Measurements from ENCODE around the gene DNAH14. TPM values are rescaled to one million over a fixed set of nuclear protein-coding genes. Genes with fewer than 3 reads are reported as not detected.

The DNAH14 gene
- total RNA-seq, 6 donors from 2014 or later, result 2.1 to 26.5 (median 12.9) TPM

GRCh38 chr1:224911217-224911616 is 18.3 kb upstream of the DNAH14 start:
- Histone ChIP-seq H3K4me3 (no peak overlapping the region), H3K36me3 (no peaks in the 10 kb centered on the region), H3K27me3 (no peaks in the 10 kb centered on the region), H3K9me3 (peaks cover 0 to 18% (median 9%) of the 10 kb centered on the region in 4 donors), H3K4me1 (no peaks in the 10 kb centered on the region), H3K27ac (no peak overlapping the region)
- DNase-seq (no peak), ATAC-seq (ENCODE audit: low FRiP score in 2 of 2) (no peak)
- TF ChIP-seq, protein P1, sequence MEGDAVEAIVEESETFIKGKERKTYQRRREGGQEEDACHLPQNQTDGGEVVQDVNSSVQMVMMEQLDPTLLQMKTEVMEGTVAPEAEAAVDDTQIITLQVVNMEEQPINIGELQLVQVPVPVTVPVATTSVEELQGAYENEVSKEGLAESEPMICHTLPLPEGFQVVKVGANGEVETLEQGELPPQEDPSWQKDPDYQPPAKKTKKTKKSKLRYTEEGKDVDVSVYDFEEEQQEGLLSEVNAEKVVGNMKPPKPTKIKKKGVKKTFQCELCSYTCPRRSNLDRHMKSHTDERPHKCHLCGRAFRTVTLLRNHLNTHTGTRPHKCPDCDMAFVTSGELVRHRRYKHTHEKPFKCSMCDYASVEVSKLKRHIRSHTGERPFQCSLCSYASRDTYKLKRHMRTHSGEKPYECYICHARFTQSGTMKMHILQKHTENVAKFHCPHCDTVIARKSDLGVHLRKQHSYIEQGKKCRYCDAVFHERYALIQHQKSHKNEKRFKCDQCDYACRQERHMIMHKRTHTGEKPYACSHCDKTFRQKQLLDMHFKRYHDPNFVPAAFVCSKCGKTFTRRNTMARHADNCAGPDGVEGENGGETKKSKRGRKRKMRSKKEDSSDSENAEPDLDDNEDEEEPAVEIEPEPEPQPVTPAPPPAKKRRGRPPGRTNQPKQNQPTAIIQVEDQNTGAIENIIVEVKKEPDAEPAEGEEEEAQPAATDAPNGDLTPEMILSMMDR (IDR thresholded peaks at IDR 0.05), result no peak
- no peak for TF ChIP-seq POLR2A (IDR thresholded peaks at IDR 0.05)
- TF ChIP-seq EP300 (IDR thresholded peaks at IDR 0.05), result no peak
- no peak for TF ChIP-seq POLR2AphosphoS5 (IDR thresholded peaks at IDR 0.05)

- no peak for ATAC-seq (ENCODE audit: low FRiP score in 2 of 2)
- Histone ChIP-seq H3K27ac (no peak overlapping the region), H3K27me3 (no peaks in the 10 kb centered on the region), H3K36me3 (no peaks in the 10 kb centered on the region), H3K4me1 (no peaks in the 10 kb centered on the region), H3K4me3 (no peak overlapping the region), H3K9me3 (peaks cover 0 to 18% (median 9%) of the 10 kb centered on the region in 4 donors)
- 82 to 84% methylated on average over 1 of the region's 1 CpG for WGBS, 2 donors
- no peak for TF ChIP-seq POLR2AphosphoS5 (IDR thresholded peaks at IDR 0.05)
- TF ChIP-seq EP300 (IDR thresholded peaks at IDR 0.05), result no peak
- TF ChIP-seq, protein P1 (IDR thresholded peaks at IDR 0.05), result no peak
- no peak for TF ChIP-seq POLR2A (IDR thresholded peaks at IDR 0.05)
- DNase-seq, result no peak
Measured at GRCh38 chr1:224914292-224914900, 15.1 kb upstream of the DNAH14 start.

- TF ChIP-seq EP300 (IDR thresholded peaks at IDR 0.05) (no peak), POLR2AphosphoS5 (IDR thresholded peaks at IDR 0.05) (no peak), POLR2A (IDR thresholded peaks at IDR 0.05) (no peak)
- TF ChIP-seq, protein P1 (IDR thresholded peaks at IDR 0.05), result no peak
- Histone ChIP-seq H3K27me3 (no peaks in the 10 kb centered on the region), H3K27ac (no peak overlapping the region), H3K4me1 (no peaks in the 10 kb centered on the region), H3K36me3 (no peaks in the 10 kb centered on the region), H3K4me3 (no peak overlapping the region), H3K9me3 (peaks cover 0 to 5% (median 0%) of the 10 kb centered on the region in 4 donors)
- 83 to 97% methylated on average over 4 of the region's 4 CpGs for WGBS, 2 donors
- ATAC-seq (ENCODE audit: low FRiP score in 2 of 2), result no peak
- no peak for DNase-seq
Measured at GRCh38 chr1:224919508-224919907, 10.0 kb upstream of the DNAH14 start.

- no peak for DNase-seq
- Histone ChIP-seq H3K9me3 (no peaks in the 10 kb centered on the region), H3K4me3 (no peak overlapping the region), H3K4me1 (no peaks in the 10 kb centered on the region), H3K36me3 (no peaks in the 10 kb centered on the region), H3K27ac (no peak overlapping the region), H3K27me3 (no peaks in the 10 kb centered on the region)
- TF ChIP-seq EP300 (IDR thresholded peaks at IDR 0.05), result no peak
- no peak for TF ChIP-seq POLR2AphosphoS5 (IDR thresholded peaks at IDR 0.05)
- TF ChIP-seq, protein P1 (IDR thresholded peaks at IDR 0.05), result no peak
- no peak for TF ChIP-seq POLR2A (IDR thresholded peaks at IDR 0.05)
- ATAC-seq (ENCODE audit: low FRiP score in 2 of 2), result no peak
Measured at GRCh38 chr1:224920930-224921329, 8.5 kb upstream of the DNAH14 start.

DNA sequence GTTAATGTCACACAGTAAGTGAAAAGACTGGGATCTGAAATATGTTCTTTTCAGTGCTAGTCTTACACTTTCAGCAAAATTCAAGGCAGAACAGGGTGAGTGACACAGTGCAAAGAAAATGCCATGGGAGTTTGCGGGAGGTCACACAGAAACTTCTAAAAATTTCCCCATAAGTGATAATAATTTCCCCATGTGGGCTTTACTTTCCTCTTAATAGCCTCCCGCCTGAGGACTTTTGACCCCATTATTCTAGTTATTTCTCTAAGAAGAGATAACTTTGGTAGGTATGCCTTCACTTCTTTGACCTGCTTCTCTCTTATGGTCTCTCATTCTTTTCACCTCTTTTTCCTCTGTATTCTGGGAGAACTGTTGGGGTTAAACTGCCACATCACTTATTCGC is 8.1 kb upstream of the DNAH14 start:
- DNase-seq, result no peak
- TF ChIP-seq, protein P1 (IDR thresholded peaks at IDR 0.05), result no peak
- no peak for TF ChIP-seq POLR2A (IDR thresholded peaks at IDR 0.05)
- TF ChIP-seq POLR2AphosphoS5 (IDR thresholded peaks at IDR 0.05), result no peak
- no peak for TF ChIP-seq EP300 (IDR thresholded peaks at IDR 0.05)
- Histone ChIP-seq H3K36me3 (no peaks in the 10 kb centered on the region), H3K4me1 (no peaks in the 10 kb centered on the region), H3K27me3 (no peaks in the 10 kb centered on the region), H3K9me3 (no peaks in the 10 kb centered on the region), H3K27ac (no peak overlapping the region), H3K4me3 (no peak overlapping the region)
- ATAC-seq (ENCODE audit: low FRiP score in 2 of 2), result no peak
- WGBS, 2 donors, result 90% methylated on average over 3 of the region's 3 CpGs
